ENCODE data around the gene BAD.

GRCh38 chr11:64235437-64236161, 48.9 kb downstream of the BAD start:
- TF ChIP-seq EZH2 (IDR thresholded peaks at IDR 0.05; ENCODE audit: insufficient read depth, low read length), result no peak
- TF ChIP-seq CTCF (IDR thresholded peaks at IDR 0.05; ENCODE audit: insufficient read depth, low read depth, low read length), result no peak

Data from astrocyte (in vitro differentiated cells and primary cell).